Measurements from ENCODE around the gene CDIPT. TPM values are rescaled to one million over a fixed set of nuclear protein-coding genes. Genes with fewer than 3 reads are reported as not detected.

The CDIPT gene
- total and polyA plus RNA-seq, 2 of the 13 experiments (the other 11 are each of a cell fraction or from before 2014, with no cell fraction given), result 54.9 to 97.5 TPM

DNA sequence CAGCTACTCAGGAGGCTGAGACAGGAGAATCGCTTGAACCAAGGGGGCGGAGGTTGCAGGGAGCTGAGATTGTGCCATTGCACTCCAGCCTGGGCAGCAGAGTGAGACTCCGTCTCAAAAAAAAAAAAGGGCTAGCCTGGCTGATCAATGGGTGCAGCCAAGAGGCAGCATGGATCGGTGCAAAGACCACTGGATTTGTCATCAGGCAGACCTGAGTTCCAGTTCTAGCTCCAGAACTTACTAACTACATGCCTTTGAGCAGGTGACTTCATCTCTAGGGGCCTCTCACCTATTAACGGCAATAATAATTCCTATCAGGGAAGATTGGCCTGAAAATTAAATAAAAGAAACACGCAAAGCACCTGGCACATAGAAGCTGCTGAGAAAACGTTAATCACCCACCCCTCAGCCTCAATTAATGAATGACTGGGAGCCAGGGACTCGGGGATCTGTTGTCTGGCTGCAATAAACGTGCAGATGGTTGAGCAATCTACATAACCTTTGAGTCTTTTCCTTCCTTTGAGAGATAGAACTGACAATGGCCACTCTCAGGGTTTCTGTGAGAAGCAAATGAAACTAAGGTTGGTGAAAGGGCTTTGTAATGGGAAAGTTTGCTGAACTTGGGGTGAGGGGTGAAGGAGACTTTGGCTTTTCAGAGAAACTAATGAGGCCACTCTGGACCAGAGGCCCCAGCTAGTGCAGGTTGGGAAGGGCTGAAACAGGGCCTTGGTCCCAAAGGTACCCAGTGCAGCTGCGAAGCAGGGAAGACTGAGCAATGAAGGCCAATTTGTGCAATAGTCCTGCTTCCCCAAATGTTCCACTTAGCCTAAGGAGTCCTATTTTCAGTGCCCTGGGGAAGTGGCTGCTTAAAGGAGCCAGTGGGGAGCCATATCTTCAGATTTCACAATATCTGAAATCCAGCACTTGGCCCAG is 28.8 kb upstream of the CDIPT start:
- peak; percentile 99 for FAIRE-seq
- BruUV-seq (replicated peaks), result TSS peak; percentile 77
- ChIA-PET CTCF (ENCODE audit: low intra/inter-chr PET ratio, low total read pairs) (no interaction called here), POLR2A (interaction anchor here (0.7 to 2.2 kb wide), 10 partner anchors 9 to 212 kb away, joined by 3 to 30 read pairs (median 4); partner anchors contain the start of genes ASPHD1, KCTD13, QPRT and SEZ6L2)
- no peaks in the 10 kb centered on the region for H3K79me2 ChIP-seq (ENCODE audit: insufficient read depth, low read length)
- no peaks in the 10 kb centered on the region for H4K20me1 ChIP-seq (ENCODE audit: insufficient read depth, low read length)
- 16% methylated on average over 10 of the region's 10 CpGs for WGBS (ENCODE audit: low lambda C conversion rate)
- H3K4me2 ChIP-seq (ENCODE audit: low read depth, low read length), result peak overlapping the region; percentile 74
- DNase-seq (ENCODE audit: low spot score), result peak; percentile 95
- in situ Hi-C loops (cut with HindIII; ENCODE audit: extremely low pct_ligation_motif_present, low pct_unique_long_range_greater_than_20kb) (no loop called here), intact Hi-C loops (cut with micrococcal nuclease; ENCODE audit: unreplicated experiment) (loop anchor here (2.0 kb wide), 1 partner anchor 29 kb away; the partner anchor contains the start of gene CDIPT)
- H3K4me3 ChIP-seq (replicated peaks in 1 of 3; ENCODE audit: insufficient read depth in 1 of 3, low read depth in 2 of 3, low read length in 3 of 3), result peak overlapping the region in 2 of 3 experiments; percentile 2 to 31; a peak in 2 of 6 replicates
- peak overlapping the region; percentile 56 for H3K9ac ChIP-seq (ENCODE audit: insufficient read depth, low read depth, low read length)
- no peaks in the 10 kb centered on the region for H3K36me3 ChIP-seq (replicated peaks in 1 of 2; ENCODE audit: control insufficient read depth in 1 of 2, insufficient read depth in 2 of 2, low read length in 2 of 2)
- peak overlapping the region; percentile 86 for H3K27ac ChIP-seq (ENCODE audit: extremely low read length, insufficient read depth, low read length)
- no peaks in the 10 kb centered on the region for H3K9me3 ChIP-seq (ENCODE audit: low read length)
- peak; percentile 87 for ATAC-seq
- H3K4me1 ChIP-seq (ENCODE audit: insufficient read depth, low read length), result peaks cover 32% of the 10 kb centered on the region
- peak overlapping the region; percentile 28 for H2AFZ ChIP-seq (ENCODE audit: low read length)
- no peaks in the 10 kb centered on the region for H3K27me3 ChIP-seq (ENCODE audit: control insufficient read depth in 1 of 2, insufficient read depth in 2 of 2, low read length in 2 of 2)
- no peak; the same call in 1 of the 2 replicates for TF ChIP-seq SMC3 (IDR thresholded peaks at IDR 0.05; ENCODE audit: low read length)
- peak; percentile 58; the same call in 1 of the 2 replicates for TF ChIP-seq ISL2 (CRISPR knock-in tag; IDR thresholded peaks at IDR 0.05)
- TF ChIP-seq ZFP90 (CRISPR knock-in tag; IDR thresholded peaks at IDR 0.05; ENCODE audit: borderline replicate concordance), result peak; percentile 74; the same call in 1 of the 2 replicates
- no peak for TF ChIP-seq HNRNPK (IDR thresholded peaks at IDR 0.05; ENCODE audit: low read depth, low read length, poor library complexity, severe bottlenecking)
- TF ChIP-seq FOSL2 (CRISPR knock-in tag; IDR thresholded peaks at IDR 0.05), result no peak; the same call in 1 of the 2 replicates
- TF ChIP-seq PPARG (CRISPR knock-in tag; conservative IDR thresholded peaks at IDR 0.05), result peak; percentile 74
- no peak for TF ChIP-seq SRF (IDR thresholded peaks at IDR 0.05; ENCODE audit: low read depth, low read length)
- no peak for TF ChIP-seq GTF3A (CRISPR knock-in tag; conservative IDR thresholded peaks at IDR 0.05)
- TF ChIP-seq, protein P1, sequence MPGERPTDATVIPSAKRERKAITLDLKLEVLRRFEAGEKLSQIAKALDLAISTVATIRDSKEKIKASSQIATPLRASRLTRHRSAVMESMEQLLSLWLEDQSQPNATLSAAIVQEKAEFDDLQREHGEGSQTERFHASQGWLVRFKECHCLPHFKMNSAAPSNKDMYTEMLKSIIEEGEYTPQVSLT (CRISPR knock-in tag; IDR thresholded peaks at IDR 0.05; ENCODE audit: borderline replicate concordance, low read depth), result no peak
- TF ChIP-seq, protein P2, sequence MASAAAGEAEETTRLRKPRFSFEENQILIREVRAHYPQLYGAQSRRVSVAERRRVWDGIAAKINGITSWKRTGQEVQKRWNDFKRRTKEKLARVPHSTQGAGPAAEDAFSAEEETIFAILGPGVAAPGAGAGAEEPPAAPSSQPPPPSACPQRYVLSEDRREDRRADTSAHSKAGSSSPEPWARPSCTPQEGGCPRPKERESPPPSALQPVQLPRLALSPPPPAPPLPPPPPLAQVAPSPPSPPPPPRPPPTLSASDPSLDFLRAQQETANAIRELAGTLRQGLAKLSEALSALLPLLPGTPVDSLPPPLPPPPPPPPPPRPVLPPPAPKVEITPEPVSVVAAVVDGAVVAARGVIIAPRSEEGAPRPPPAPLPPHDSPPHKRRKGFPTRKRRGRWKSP (CRISPR knock-in tag; IDR thresholded peaks at IDR 0.05), result 0 out of 2 replicates have a peak, but pooled peaks have one; percentile 23
- TF ChIP-seq ZNF703 (CRISPR knock-in tag; IDR thresholded peaks at IDR 0.05; ENCODE audit: borderline replicate concordance), result no peak
- TF ChIP-seq, protein P3, sequence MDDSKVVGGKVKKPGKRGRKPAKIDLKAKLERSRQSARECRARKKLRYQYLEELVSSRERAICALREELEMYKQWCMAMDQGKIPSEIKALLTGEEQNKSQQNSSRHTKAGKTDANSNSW (CRISPR knock-in tag; IDR thresholded peaks at IDR 0.05; ENCODE audit: borderline replicate concordance), result no peak
- no peak for TF ChIP-seq NFIB (CRISPR knock-in tag; IDR thresholded peaks at IDR 0.05; ENCODE audit: borderline replicate concordance)
- TF ChIP-seq JARID2 (CRISPR knock-in tag; IDR thresholded peaks at IDR 0.05; ENCODE audit: insufficient replicate concordance), result no peak
- no peak for TF ChIP-seq HNRNPUL1 (IDR thresholded peaks at IDR 0.05; ENCODE audit: low read depth, low read length)
- no peak for TF ChIP-seq SNAPC2 (CRISPR knock-in tag; IDR thresholded peaks at IDR 0.05)
- peak; percentile 96 for TF ChIP-seq HNF4G (IDR thresholded peaks at IDR 0.05; ENCODE audit: borderline replicate concordance, low read depth, low read length)
- no peak; the same call in 1 of the 2 replicates for TF ChIP-seq HNF4G (CRISPR knock-in tag; IDR thresholded peaks at IDR 0.05; ENCODE audit: borderline replicate concordance, low read depth)
- TF ChIP-seq, protein P4, sequence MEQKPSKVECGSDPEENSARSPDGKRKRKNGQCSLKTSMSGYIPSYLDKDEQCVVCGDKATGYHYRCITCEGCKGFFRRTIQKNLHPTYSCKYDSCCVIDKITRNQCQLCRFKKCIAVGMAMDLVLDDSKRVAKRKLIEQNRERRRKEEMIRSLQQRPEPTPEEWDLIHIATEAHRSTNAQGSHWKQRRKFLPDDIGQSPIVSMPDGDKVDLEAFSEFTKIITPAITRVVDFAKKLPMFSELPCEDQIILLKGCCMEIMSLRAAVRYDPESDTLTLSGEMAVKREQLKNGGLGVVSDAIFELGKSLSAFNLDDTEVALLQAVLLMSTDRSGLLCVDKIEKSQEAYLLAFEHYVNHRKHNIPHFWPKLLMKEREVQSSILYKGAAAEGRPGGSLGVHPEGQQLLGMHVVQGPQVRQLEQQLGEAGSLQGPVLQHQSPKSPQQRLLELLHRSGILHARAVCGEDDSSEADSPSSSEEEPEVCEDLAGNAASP (CRISPR knock-in tag; IDR thresholded peaks at IDR 0.05; ENCODE audit: borderline replicate concordance), result no peak
